Upper lobe of right lung (tissue), 1 donor: ENCODE data around the gene BTBD2. TPM values are rescaled to one million over a fixed set of nuclear protein-coding genes. Genes with fewer than 3 reads are reported as not detected.
"Not testable (repeated sequence)": the region's sequence is repeated elsewhere in the genome, so short reads cannot be mapped to it uniquely, and the experiment has no call there.

Source experiments
- ATAC-seq: fragments of 200-7000 bp; cut with Tn5 transposase; one replicate; pipeline ENCODE4 v1.9.1; 2020; ENCODE audit warnings: mild to moderate bottlenecking, moderate library complexity
- DNase-seq: peaks from one replicate; pipeline ENCODE4 v3.0.0-alpha.2; 2020
- H3K27ac ChIP-seq: fragments of 200-600 bp; one replicate; pipeline ENCODE4 v1.8.0; 2022
- H3K27me3 ChIP-seq: fragments of 200-600 bp; one replicate; pipeline ENCODE4 v1.8.0; 2022; ENCODE audit warnings: mild to moderate bottlenecking
- H3K36me3 ChIP-seq: fragments of 200-600 bp; one replicate; pipeline ENCODE4 v1.8.0; 2022
- H3K4me1 ChIP-seq: fragments of 200-600 bp; one replicate; pipeline ENCODE4 v1.8.0; 2022
- H3K4me3 ChIP-seq: fragments of 200-600 bp; one replicate; pipeline ENCODE4 v1.8.0; 2022; ENCODE audit warnings: mild to moderate bottlenecking
- H3K9me3 ChIP-seq: fragments of 200-600 bp; one replicate; pipeline ENCODE4 v1.8.0; 2022
- CTCF ChIP-seq: fragments of 200-600 bp; IDR thresholded peaks from one replicate; pipeline ENCODE4 v1.8.0; 2022; ENCODE audit warnings: antibody characterized with exemption
- intact Hi-C: fragments of 100-400 bp; cut with DNase I; formaldehyde crosslinking; loops from one replicate; pipeline ENCODE4 v1.11.0; 2022
- total RNA-seq: library from RNA; stranded (reverse); fragmentation: NEBNext Ultra II Directional; extraction: Animal tissue kit (Norgen Biotek cat#: 25700); gene quantifications from one replicate; pipeline ENCODE4 v1.2.1, GENCODE V29; 2021
- donor health status: DM: no; HTN: yes; CAD: no; lungs with severe emphysema.

Gene BTBD2
- total RNA-seq, 1 donor from 2014 or later, result 56.5 TPM

- TF ChIP-seq CTCF, result no peak
- Histone ChIP-seq H3K36me3 (peaks cover 45% of the 10 kb centered on the region), H3K27me3 (no peaks in the 10 kb centered on the region), H3K27ac (no peak overlapping the region), H3K4me1 (no peaks in the 10 kb centered on the region), H3K9me3 (no peaks in the 10 kb centered on the region), H3K4me3 (no peak overlapping the region)
- ATAC-seq (no peak), DNase-seq (no peak)
- intact Hi-C loops, result no loop called here
Measured at GRCh38 chr19:1991018-1991913, 24.2 kb downstream of the BTBD2 start.

GRCh38 chr19:1990230-1991017, 25.1 kb downstream of the BTBD2 start:
- ATAC-seq (no peak), DNase-seq (no peak)
- Histone ChIP-seq H3K9me3 (no peaks in the 10 kb centered on the region), H3K27me3 (no peaks in the 10 kb centered on the region), H3K4me1 (no peaks in the 10 kb centered on the region), H3K4me3 (no peak overlapping the region), H3K36me3 (peaks cover 53% of the 10 kb centered on the region), H3K27ac (no peak overlapping the region)
- no peak for TF ChIP-seq CTCF
- intact Hi-C loops, result no loop called here

GRCh38 chr19:1989513-1990229, 25.8 kb downstream of the BTBD2 start:
- Histone ChIP-seq H3K4me3 (no peak overlapping the region), H3K27me3 (no peaks in the 10 kb centered on the region), H3K27ac (no peak overlapping the region), H3K4me1 (no peaks in the 10 kb centered on the region), H3K36me3 (peaks cover 60% of the 10 kb centered on the region), H3K9me3 (no peaks in the 10 kb centered on the region)
- intact Hi-C loops, result no loop called here
- DNase-seq (no peak), ATAC-seq (no peak)
- no peak for TF ChIP-seq CTCF

GRCh38 chr19:1988464-1988863, 27.1 kb downstream of the BTBD2 start:
- H3K27ac ChIP-seq, ATAC-seq, H3K9me3 ChIP-seq, DNase-seq, H3K27me3 ChIP-seq, H3K4me1 ChIP-seq, intact Hi-C loops, H3K4me3 ChIP-seq: not testable (repeated sequence)
- peaks cover 63% of the 10 kb centered on the region for H3K36me3 ChIP-seq

- TF ChIP-seq CTCF, result no peak
- Histone ChIP-seq H3K9me3 (no peaks in the 10 kb centered on the region), H3K4me1 (no peaks in the 10 kb centered on the region), H3K4me3 (no peak overlapping the region), H3K36me3 (peaks cover 66% of the 10 kb centered on the region), H3K27me3 (no peaks in the 10 kb centered on the region), H3K27ac (no peak overlapping the region)
- intact Hi-C loops, result no loop called here
- ATAC-seq (peak; percentile 5), DNase-seq (no peak)
Measured at GRCh38 chr19:1987197-1988187, 28.0 kb downstream of the BTBD2 start.
